GM19099 (cell line): Measurements from ENCODE around the gene RTL1.

Experiments
- POLR2A ChIP-seq: IDR thresholded peaks from 3 replicates; pipeline ENCODE4 v1.6.1; 2011; ENCODE audit warnings: low read depth; ENCODE audit not compliant: insufficient read length; ENCODE audit errors: extremely low read depth

Gene RTL1

GRCh38 chr14:100856056-100856950 is 47.2 kb downstream of the RTL1 start:
- TF ChIP-seq POLR2A = no peak

GRCh38 chr14:100855256-100855930 is 48.1 kb downstream of the RTL1 start:
- no peak for TF ChIP-seq POLR2A

GRCh38 chr14:100854435-100854834 is 49.1 kb downstream of the RTL1 start:
- TF ChIP-seq POLR2A = no peak

- TF ChIP-seq POLR2A = no peak
These were observed 51.4 kb downstream of the RTL1 start for GRCh38 chr14:100851946-100852620.

GRCh38 chr14:100851586-100851916 is 52.0 kb downstream of the RTL1 start:
- TF ChIP-seq POLR2A = no peak

GRCh38 chr14:100850841-100851585 is 52.5 kb downstream of the RTL1 start:
- TF ChIP-seq POLR2A = no peak

GRCh38 chr14:100849115-100849781 is 54.3 kb downstream of the RTL1 start:
- TF ChIP-seq POLR2A = no peak

- TF ChIP-seq POLR2A = no peak
These were observed 57.1 kb downstream of the RTL1 start for GRCh38 chr14:100846309-100846859.

GRCh38 chr14:100845341-100845740 is 58.2 kb downstream of the RTL1 start:
- TF ChIP-seq POLR2A = no peak

- no peak for TF ChIP-seq POLR2A
These were observed 58.7 kb downstream of the RTL1 start for GRCh38 chr14:100844846-100845245.

GRCh38 chr14:100844421-100844820 is 59.1 kb downstream of the RTL1 start:
- no peak for TF ChIP-seq POLR2A

- no peak for TF ChIP-seq POLR2A
These were observed 59.5 kb downstream of the RTL1 start for GRCh38 chr14:100844082-100844408.

- TF ChIP-seq POLR2A = no peak
These were observed 60.7 kb downstream of the RTL1 start for GRCh38 chr14:100842799-100843198.

- TF ChIP-seq POLR2A = no peak
These were observed 61.6 kb downstream of the RTL1 start for GRCh38 chr14:100841761-100842403.

GRCh38 chr14:100841066-100841760 is 62.3 kb downstream of the RTL1 start:
- no peak for TF ChIP-seq POLR2A
